ENCODE data around the gene TMEM201.
A peak's percentile ranks its signal among the peaks of the same experiment; 100 is the strongest.

TMEM201 gene

GRCh38 chr1:9580942-9581341, 7.8 kb upstream of the TMEM201 start:
- DNase-seq (ENCODE audit: low spot score): no peak

- DNase-seq (ENCODE audit: low spot score): no peak
These were observed 2.5 kb upstream of the TMEM201 start for GRCh38 chr1:9586147-9586766.

GRCh38 chr1:9589144-9589718, 520 bp downstream of the TMEM201 start:
- peak; percentile 33 for DNase-seq (ENCODE audit: low spot score)

GRCh38 chr1:9589719-9590157, 1.0 kb downstream of the TMEM201 start:
- DNase-seq (ENCODE audit: low spot score): no peak

GRCh38 chr1:9590201-9590600, 1.5 kb downstream of the TMEM201 start:
- no peak for DNase-seq (ENCODE audit: low spot score)

GRCh38 chr1:9590945-9591668, 2.4 kb downstream of the TMEM201 start:
- DNase-seq (ENCODE audit: low spot score): no peak

- DNase-seq (ENCODE audit: low spot score): no peak
These were observed 3.2 kb downstream of the TMEM201 start for GRCh38 chr1:9591669-9592509.

- no peak for DNase-seq (ENCODE audit: low spot score)
These were observed 3.9 kb downstream of the TMEM201 start for GRCh38 chr1:9592510-9593075.

GRCh38 chr1:9593147-9593491, 4.4 kb downstream of the TMEM201 start:
- DNase-seq (ENCODE audit: low spot score): no peak

GRCh38 chr1:9593492-9594465, 5.1 kb downstream of the TMEM201 start:
- peak; percentile 65 for DNase-seq (ENCODE audit: low spot score)

GRCh38 chr1:9594471-9595155, 5.9 kb downstream of the TMEM201 start:
- no peak for DNase-seq (ENCODE audit: low spot score)

GRCh38 chr1:9595156-9595967, 6.7 kb downstream of the TMEM201 start:
- DNase-seq (ENCODE audit: low spot score): no peak

GRCh38 chr1:9595968-9596340, 7.2 kb downstream of the TMEM201 start:
- no peak for DNase-seq (ENCODE audit: low spot score)

GRCh38 chr1:9596415-9597123, 7.9 kb downstream of the TMEM201 start:
- no peak for DNase-seq (ENCODE audit: low spot score)

GRCh38 chr1:9597361-9598315, 8.9 kb downstream of the TMEM201 start:
- DNase-seq (ENCODE audit: low spot score): no peak

GRCh38 chr1:9598316-9598700, 9.6 kb downstream of the TMEM201 start:
- no peak for DNase-seq (ENCODE audit: low spot score)

- DNase-seq (ENCODE audit: low spot score): no peak
These were observed 11.0 kb downstream of the TMEM201 start for GRCh38 chr1:9599741-9600140.
